Ishikawa (cell line): Measurements from ENCODE around the gene P3H4.

ENCODE experiments used
- CEBPB ChIP-seq: IDR thresholded peaks from 2 replicates; pipeline ENCODE4 v1.6.1; 2012
- CREB1 ChIP-seq: IDR thresholded peaks from 2 replicates; pipeline ENCODE4 v1.6.1; 2012; ENCODE audit warnings: low read depth
- EP300 ChIP-seq: IDR thresholded peaks from 2 replicates; pipeline ENCODE4 v1.6.1; 2012; ENCODE audit warnings: borderline replicate concordance
- FOXM1 ChIP-seq: IDR thresholded peaks from 2 replicates; pipeline ENCODE4 v1.6.1; 2012; ENCODE audit warnings: low read depth, borderline replicate concordance
- MAX ChIP-seq: IDR thresholded peaks from 2 replicates; pipeline ENCODE4 v1.6.1; 2012
- REST ChIP-seq: IDR thresholded peaks from 2 replicates; pipeline ENCODE4 v1.6.1; 2012; ENCODE audit warnings: low read depth, mild to moderate bottlenecking
- TAF1 ChIP-seq: IDR thresholded peaks from 2 replicates; pipeline ENCODE4 v1.6.1; 2012; ENCODE audit warnings: low read depth, mild to moderate bottlenecking
- YY1 ChIP-seq: IDR thresholded peaks from 2 replicates; pipeline ENCODE4 v1.6.1; 2012; ENCODE audit warnings: low read depth
- ZBTB7A ChIP-seq: IDR thresholded peaks from 2 replicates; pipeline ENCODE4 v1.6.1; 2012; ENCODE audit warnings: low read depth
- TF ChIP-seq, protein P1 (sequence below): IDR thresholded peaks from 2 replicates; pipeline ENCODE4 v1.6.1; 2012

GRCh38 chr17:41762841-41763240 is 48.9 kb downstream of the P3H4 start:
- TF ChIP-seq FOXM1 (no peak), CREB1 (no peak), EP300 (no peak), REST (no peak), YY1 (no peak), ZBTB7A (no peak), MAX (no peak), TAF1 (no peak), CEBPB (no peak)
- TF ChIP-seq, protein P1, sequence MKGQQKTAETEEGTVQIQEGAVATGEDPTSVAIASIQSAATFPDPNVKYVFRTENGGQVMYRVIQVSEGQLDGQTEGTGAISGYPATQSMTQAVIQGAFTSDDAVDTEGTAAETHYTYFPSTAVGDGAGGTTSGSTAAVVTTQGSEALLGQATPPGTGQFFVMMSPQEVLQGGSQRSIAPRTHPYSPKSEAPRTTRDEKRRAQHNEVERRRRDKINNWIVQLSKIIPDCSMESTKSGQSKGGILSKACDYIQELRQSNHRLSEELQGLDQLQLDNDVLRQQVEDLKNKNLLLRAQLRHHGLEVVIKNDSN, result no peak
